Upper lobe of right lung (tissue), 1 donor: Measurements from ENCODE around the gene MANBA. TPM values are rescaled to one million over a fixed set of nuclear protein-coding genes. Genes with fewer than 3 reads are reported as not detected.

Experiments
- ATAC-seq: fragments of 200-7000 bp; cut with Tn5 transposase; one replicate; pipeline ENCODE4 v1.9.1; 2020; ENCODE audit warnings: mild to moderate bottlenecking, moderate library complexity
- DNase-seq: peaks from one replicate; pipeline ENCODE4 v3.0.0-alpha.2; 2020
- H3K27ac ChIP-seq: fragments of 200-600 bp; one replicate; pipeline ENCODE4 v1.8.0; 2022
- H3K27me3 ChIP-seq: fragments of 200-600 bp; one replicate; pipeline ENCODE4 v1.8.0; 2022; ENCODE audit warnings: mild to moderate bottlenecking
- H3K36me3 ChIP-seq: fragments of 200-600 bp; one replicate; pipeline ENCODE4 v1.8.0; 2022
- H3K4me1 ChIP-seq: fragments of 200-600 bp; one replicate; pipeline ENCODE4 v1.8.0; 2022
- H3K4me3 ChIP-seq: fragments of 200-600 bp; one replicate; pipeline ENCODE4 v1.8.0; 2022; ENCODE audit warnings: mild to moderate bottlenecking
- H3K9me3 ChIP-seq: fragments of 200-600 bp; one replicate; pipeline ENCODE4 v1.8.0; 2022
- intact Hi-C: fragments of 100-400 bp; cut with DNase I; formaldehyde crosslinking; loops from one replicate; pipeline ENCODE4 v1.11.0; 2022
- total RNA-seq: library from RNA; stranded (reverse); fragmentation: NEBNext Ultra II Directional; extraction: Animal tissue kit (Norgen Biotek cat#: 25700); gene quantifications from one replicate; pipeline ENCODE4 v1.2.1, GENCODE V29; 2021
- TF ChIP-seq, protein P1 (sequence below): fragments of 200-600 bp; IDR thresholded peaks from one replicate; pipeline ENCODE4 v1.8.0; 2022; ENCODE audit warnings: antibody characterized with exemption
- donor health status: DM: no; HTN: yes; CAD: no; lungs with severe emphysema.

MANBA gene
- total RNA-seq, 1 donor from 2014 or later: 56.0 TPM

DNA sequence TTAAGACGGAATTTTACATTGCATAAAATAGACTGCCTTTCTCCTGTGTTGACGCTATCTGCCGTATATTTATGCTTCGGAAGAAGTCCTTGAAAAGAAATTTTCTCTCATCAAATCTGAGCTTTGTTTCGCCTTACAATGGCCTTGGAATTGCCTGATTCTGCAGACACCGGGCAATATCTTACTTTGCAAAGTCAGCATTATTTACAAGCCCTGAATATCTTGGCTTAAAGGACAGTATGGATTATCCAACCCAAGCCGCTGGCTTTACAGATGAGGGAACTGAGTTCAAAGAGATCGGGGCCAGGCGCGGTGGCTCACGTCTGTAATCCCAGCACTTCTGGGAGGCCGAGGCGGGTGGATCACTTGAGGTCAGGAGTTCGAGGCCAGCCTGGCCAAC is 1.1 kb upstream of the MANBA start:
- no peak for ATAC-seq
- no peak for DNase-seq
- Histone ChIP-seq H3K36me3 (no peaks in the 10 kb centered on the region), H3K4me3 (peak overlapping the region; percentile 93), H3K27ac (no peak overlapping the region), H3K4me1 (peaks cover 30% of the 10 kb centered on the region), H3K27me3 (no peaks in the 10 kb centered on the region), H3K9me3 (no peaks in the 10 kb centered on the region)
- TF ChIP-seq, protein P1, sequence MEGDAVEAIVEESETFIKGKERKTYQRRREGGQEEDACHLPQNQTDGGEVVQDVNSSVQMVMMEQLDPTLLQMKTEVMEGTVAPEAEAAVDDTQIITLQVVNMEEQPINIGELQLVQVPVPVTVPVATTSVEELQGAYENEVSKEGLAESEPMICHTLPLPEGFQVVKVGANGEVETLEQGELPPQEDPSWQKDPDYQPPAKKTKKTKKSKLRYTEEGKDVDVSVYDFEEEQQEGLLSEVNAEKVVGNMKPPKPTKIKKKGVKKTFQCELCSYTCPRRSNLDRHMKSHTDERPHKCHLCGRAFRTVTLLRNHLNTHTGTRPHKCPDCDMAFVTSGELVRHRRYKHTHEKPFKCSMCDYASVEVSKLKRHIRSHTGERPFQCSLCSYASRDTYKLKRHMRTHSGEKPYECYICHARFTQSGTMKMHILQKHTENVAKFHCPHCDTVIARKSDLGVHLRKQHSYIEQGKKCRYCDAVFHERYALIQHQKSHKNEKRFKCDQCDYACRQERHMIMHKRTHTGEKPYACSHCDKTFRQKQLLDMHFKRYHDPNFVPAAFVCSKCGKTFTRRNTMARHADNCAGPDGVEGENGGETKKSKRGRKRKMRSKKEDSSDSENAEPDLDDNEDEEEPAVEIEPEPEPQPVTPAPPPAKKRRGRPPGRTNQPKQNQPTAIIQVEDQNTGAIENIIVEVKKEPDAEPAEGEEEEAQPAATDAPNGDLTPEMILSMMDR: no peak
- intact Hi-C loops: no loop called here

DNA sequence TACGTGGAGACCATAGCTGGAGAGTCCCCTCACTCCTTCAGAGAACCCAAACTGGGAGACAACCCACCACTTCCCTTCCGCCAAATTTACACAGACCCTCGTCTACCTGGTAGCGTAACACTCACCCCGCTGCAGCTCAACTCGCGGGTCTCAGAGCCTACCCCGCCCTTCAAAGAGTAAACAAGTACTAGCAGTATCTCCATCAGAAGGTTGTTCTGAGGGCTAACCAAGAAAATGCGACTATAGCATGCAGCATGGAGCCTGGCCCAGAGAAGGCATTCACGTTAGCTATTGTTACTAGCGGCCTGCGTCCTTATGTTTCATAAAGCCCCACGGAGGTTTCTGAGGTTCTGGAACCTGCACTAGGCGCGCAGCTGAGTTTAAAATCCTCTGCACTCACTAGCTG is 531 bp upstream of the MANBA start:
- TF ChIP-seq, protein P1: no peak

DNA sequence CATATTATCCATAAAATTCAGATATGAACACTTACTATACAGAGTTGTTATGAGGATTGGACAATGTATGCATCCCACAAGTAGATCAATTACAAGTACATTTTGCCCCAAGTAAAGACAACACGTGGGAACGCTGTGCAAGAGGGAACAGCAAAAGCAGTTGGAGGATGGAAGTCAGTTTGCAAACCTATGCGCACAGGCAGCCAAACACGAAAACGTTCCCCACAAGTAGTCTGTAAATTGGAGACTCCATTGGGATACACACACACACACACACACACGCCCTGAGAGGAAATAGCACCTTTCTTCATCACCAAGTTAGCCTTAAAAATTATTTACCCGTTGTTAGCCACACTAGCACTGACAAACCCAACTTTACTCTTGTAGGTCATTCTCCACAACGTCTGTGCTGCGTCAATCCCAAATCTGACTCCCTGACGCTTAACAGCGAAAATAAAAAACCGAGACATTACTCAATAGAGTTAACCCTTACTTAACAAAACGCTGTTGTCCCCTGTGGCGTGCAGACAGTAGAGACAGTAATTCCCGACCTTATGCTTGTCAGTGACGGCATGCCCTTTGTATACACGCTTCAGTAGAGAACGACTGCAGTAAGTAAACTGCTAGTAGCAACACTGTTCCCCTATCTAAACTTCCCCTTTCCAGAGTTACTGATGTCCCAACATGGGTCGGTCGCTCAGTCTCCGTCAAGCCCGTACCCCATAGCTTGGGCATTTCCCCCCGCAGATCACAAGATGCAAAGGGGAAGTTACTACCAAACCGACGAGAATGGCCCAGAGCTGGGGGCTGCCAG is 730 bp downstream of the MANBA start:
- no peaks in the 10 kb centered on the region for H3K9me3 ChIP-seq
- no peaks in the 10 kb centered on the region for H3K27me3 ChIP-seq
- TF ChIP-seq, protein P1: no peak
- H3K4me1 ChIP-seq: peaks cover 32% of the 10 kb centered on the region
- DNase-seq: no peak
- peak; percentile 83 for ATAC-seq
- no peaks in the 10 kb centered on the region for H3K36me3 ChIP-seq
- H3K27ac ChIP-seq: peak overlapping the region; percentile 92
- peak overlapping the region; percentile 93 for H3K4me3 ChIP-seq
- intact Hi-C loops: no loop called here

More for the DNA sequence above, 531 bp upstream of the MANBA start:
- Histone ChIP-seq H3K9me3 (no peaks in the 10 kb centered on the region), H3K27me3 (no peaks in the 10 kb centered on the region), H3K4me1 (peaks cover 32% of the 10 kb centered on the region), H3K27ac (peak overlapping the region; percentile 92), H3K36me3 (no peaks in the 10 kb centered on the region), H3K4me3 (peak overlapping the region; percentile 93)
- no peak for DNase-seq
- intact Hi-C loops: no loop called here
- ATAC-seq: peak; percentile 1

DNA sequence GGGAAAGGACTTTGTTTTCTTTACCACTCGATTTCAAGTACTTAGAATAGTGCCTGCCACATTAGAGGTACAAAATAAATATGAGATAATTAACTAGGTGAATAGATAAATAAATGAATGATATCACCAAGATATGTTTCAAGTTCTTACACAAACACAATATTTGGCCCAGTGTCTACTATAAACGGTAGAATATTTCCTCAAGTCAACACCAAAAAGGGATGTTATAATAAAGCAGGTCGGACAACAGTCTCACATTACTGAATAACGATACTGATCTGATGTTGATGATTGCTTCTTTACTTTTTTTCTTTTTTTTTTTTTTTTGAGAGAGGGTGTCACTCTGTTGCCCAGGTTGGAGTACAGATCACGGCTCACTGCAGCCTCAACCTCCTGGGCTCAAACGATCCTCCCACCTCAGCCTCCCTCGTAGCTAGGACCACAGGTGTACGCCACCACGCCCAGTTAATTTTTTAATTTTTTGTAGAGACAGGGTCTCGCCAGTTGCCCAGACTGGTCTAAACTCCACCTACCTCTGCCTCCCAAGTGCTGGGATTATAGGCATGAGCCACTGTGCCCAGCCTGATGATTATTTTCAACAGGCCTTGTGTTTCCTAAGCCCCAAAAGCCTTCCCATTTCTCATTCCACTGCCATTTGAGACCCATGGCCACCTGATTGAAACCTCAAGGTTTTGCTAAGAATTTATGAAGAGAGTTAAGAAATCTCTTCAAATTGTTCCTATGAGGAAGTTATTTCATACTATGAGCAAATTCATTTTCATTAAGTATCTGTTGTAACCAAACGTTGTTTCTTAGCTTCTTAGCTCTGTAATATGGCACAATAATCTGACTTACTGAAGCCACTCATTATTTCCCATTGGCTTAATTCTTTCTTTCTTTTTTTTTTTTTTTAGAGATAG is 2.3 kb downstream of the MANBA start:
- no peak for ATAC-seq
- peak overlapping the region; percentile 93 for H3K4me3 ChIP-seq
- H3K9me3 ChIP-seq: no peaks in the 10 kb centered on the region
- H3K27me3 ChIP-seq: no peaks in the 10 kb centered on the region
- intact Hi-C loops: no loop called here
- H3K4me1 ChIP-seq: peaks cover 32% of the 10 kb centered on the region
- TF ChIP-seq, protein P1: no peak
- H3K36me3 ChIP-seq: no peaks in the 10 kb centered on the region
- DNase-seq: no peak
- no peak overlapping the region for H3K27ac ChIP-seq

DNA sequence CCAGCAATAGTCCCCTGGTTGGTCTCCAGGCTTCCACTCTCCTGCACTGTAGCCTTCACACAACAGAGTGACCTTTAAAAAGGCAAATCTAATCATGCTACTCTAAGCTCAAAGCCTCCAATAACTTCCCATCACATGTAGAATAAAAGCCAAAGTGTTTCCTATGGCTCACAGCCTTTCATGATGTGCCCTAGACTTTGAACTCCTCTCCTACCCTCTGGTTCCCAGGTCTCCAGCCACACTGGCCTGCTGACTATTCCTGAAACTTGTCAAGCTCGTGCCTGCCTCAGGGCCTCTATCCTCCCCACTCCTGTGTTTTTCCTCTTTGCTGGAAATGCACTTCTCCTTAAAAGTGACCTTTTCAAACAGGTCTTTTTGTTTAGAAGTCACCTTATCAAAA is 3.1 kb downstream of the MANBA start:
- Histone ChIP-seq H3K4me1 (peaks cover 32% of the 10 kb centered on the region), H3K36me3 (no peaks in the 10 kb centered on the region), H3K27me3 (no peaks in the 10 kb centered on the region), H3K4me3 (no peak overlapping the region), H3K9me3 (no peaks in the 10 kb centered on the region), H3K27ac (no peak overlapping the region)
- ATAC-seq (no peak), DNase-seq (no peak)
- intact Hi-C loops: no loop called here
- TF ChIP-seq, protein P1: no peak
